CD4-positive, alpha-beta T cell treated with Interleukin-6 for 4 hours (primary cell): Measurements from ENCODE around the gene TRIP4.
"Not testable (repeated sequence)": the region's sequence is repeated elsewhere in the genome, so short reads cannot be mapped to it uniquely, and the experiment has no call there.

ENCODE experiments used
- DNase-seq: peaks from one replicate; pipeline ENCODE4 v3.0.0-alpha.2; 2020; ENCODE audit warnings: mixed read lengths

Gene TRIP4

DNA sequence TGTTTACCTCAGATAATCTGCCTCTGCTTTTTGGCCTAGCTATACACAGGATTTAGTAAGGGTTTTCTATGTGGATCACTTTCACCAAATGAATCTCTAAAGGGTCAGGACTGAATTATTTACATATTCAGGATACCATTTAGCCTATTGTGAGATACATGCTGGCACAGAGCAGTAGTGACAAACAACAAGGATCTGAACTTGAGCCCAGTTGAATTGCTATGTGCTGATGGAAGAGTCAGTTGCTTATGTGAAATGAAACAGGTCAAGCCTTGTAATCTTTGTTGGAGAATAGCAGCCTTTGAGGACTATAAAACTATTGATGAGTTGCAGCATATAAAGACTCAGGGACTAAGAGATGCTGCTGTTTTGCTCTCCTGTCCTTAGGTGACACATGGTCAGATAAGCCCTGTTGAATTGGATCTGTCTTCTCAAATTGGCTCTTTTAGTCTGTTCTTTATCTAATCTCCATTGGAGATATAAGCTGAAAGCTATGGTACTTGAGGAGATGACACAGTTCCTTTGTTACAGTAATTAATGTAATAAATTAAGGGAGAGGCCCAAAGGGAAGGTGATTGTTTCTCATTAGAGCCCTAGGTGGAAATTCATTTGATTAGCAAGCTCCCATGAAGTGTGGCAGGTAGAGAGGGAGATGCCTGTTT is 103.1 kb downstream of the TRIP4 start:
- DNase-seq: no peak

- no peak for DNase-seq
These were observed 106.0 kb downstream of the TRIP4 start for GRCh38 chr15:64493641-64494040.

DNA sequence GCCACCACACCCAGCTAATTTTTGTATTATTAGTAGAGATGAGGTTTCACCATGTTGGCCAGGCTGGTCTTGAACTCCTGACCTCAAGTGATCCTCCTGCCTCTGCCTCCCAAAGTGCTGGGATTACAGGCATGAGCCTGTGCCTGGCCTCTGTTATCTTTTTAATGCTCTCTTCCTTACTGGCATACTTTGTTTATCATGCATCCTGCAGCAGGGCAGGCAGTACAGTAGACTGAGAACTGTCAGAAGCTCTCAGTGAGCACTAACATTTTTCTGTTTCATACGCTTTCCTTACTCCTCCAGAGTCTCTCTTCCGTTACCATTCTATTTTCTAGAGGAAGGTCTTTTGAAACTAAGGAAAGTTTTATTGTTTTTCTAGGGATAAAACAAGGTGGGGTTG is 108.3 kb downstream of the TRIP4 start:
- DNase-seq: not testable (repeated sequence)

DNA sequence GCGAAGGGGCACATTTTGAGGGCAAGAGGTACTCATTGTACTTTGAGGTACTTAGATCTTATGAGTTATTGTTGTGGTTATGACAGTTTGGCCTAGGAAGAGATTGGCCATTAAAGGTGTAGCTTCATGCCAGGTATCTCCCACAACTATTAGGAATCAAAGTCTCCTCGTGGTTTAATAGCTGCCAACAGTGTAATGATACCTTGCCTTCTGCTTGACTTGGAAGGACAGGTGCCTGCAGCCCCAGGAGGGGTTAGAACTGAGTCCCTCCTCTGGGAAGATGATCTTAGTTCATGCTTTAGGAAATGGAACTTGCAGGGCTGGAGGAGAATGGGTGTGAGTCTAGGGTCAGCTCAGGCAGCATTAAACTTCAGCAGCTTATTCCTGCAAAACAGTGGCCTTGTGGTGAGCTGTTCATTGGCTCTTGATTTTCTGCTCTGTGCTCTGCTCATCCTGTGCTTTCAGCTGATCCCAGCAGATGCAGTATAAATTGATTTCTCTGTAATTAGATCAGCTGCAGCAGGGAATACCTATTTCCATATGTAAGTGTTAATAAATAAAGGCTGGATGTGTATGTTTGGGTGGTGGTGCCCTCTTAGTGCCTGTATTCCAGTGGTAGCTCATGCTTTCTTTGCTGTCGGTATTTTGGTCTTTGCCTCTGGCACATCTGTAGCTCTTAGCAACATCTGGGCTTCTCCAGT is 113.2 kb downstream of the TRIP4 start:
- DNase-seq: no peak

GRCh38 chr15:64501396-64501715 is 113.7 kb downstream of the TRIP4 start:
- DNase-seq: no peak

DNA sequence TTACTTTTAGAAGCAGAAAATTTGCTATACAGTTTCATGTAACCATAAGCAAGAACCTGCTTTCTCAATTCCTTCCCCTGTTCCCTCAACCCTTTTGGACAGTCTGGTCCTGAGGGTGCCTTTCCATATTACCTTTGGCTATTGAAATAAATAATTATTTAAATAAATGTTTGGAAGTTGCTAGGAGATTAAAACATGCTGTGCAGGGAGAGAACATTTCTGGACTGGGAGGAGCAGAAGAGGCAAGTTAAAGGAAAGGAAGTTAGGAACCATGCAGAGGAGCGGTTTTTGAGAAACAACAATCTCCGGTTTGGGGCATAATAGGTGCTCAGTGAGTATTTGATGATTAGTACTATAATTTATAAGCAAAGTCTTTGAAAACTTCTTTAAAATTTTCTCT is 114.5 kb downstream of the TRIP4 start:
- DNase-seq: no peak

- no peak for DNase-seq
These were observed 114.9 kb downstream of the TRIP4 start for GRCh38 chr15:64502551-64502950.

DNA sequence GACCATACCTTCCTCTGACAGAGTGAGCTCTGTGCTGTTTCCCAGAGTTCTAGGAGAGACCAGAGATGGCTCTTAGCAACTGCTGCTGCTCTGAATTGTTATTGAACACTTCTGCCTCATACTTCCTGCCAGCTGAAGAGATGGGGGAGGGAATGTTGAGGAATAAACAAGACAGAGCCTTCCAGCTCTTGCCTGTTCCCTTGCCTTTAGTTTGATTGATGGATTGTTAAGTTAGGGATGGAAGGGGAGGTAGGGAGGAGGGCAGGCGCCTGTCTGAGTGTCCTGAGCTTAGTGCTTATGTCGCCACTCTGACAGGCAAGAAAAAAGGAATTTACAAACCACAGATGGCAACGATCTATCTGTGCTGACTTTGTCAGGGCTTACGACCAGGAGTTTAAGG is 115.6 kb downstream of the TRIP4 start:
- peak; percentile 19 for DNase-seq

DNA sequence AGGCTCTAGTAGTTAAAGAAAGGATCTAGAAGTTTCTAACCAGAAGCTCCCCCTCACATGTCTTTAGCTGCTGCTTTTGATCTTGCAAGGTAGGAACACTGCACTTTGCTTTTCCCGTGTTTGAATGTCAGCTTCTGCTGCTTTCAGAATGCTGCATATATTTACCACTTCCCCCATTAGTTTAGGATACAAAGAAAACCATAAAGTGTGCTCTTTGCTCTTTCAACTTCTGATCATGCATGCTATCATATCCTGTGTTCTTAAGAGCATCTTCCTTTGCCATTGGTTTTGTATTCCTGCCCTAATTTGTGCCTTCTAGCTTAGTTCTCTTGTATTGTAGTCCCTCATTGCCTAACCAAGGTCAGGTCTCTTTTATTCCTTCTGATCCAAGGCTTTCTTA is 116.0 kb downstream of the TRIP4 start:
- peak; percentile 28 for DNase-seq
